Coronary artery (tissue), 2 donors: ENCODE data around the gene BBS9.

ENCODE experiments used
- DNase-seq: peaks from one replicate; pipeline ENCODE4 v3.0.0-alpha.2; 2017; ENCODE audit warnings: low spot score
- H3K27ac ChIP-seq, 2 donors: fragments of 200-600 bp; sonication (generic); one replicate each; pipeline ENCODE4 v1.5.1; 2016 to 2019
- H3K4me3 ChIP-seq: fragments of 200-600 bp; sonication (generic); 2 replicates; pipeline ENCODE4 v1.5.1; 2016; ENCODE audit warnings: mild to moderate bottlenecking, moderate library complexity
- CTCF ChIP-seq: fragments of 200-600 bp; sonication (generic); IDR thresholded peaks from one replicate; pipeline ENCODE4 v1.5.1; 2019; ENCODE audit warnings: antibody characterized with exemption

The BBS9 gene

DNA sequence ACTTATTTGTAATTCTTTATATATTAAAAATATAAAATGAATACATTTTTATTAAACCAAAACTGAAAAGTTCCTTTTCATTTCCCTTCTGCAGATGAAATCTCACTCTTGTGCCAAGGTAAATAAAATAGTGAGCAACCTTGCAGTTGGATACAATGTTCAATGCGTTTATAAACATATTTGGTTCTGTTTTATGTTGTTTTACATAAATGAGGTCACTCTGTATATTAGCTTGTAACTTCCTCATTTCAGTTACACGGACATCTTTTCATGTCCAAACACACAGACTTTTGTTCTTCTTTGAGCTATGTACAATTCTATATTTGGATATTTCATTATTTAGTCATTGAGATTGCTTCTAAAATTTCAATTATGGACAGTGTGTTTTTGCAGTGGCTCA is 107.7 kb downstream of the BBS9 start:
- Histone ChIP-seq H3K4me3 (no peak overlapping the region), H3K27ac (no peak overlapping the region)
- DNase-seq, result no peak
- TF ChIP-seq CTCF, result no peak

- TF ChIP-seq CTCF, result peak; percentile 32
- no peak overlapping the region for H3K27ac ChIP-seq
- H3K4me3 ChIP-seq, result no peak overlapping the region
- DNase-seq, result no peak
Measured at GRCh38 chr7:33243319-33243881, 114.0 kb downstream of the BBS9 start.

GRCh38 chr7:33248671-33249070 is 119.3 kb downstream of the BBS9 start:
- TF ChIP-seq CTCF, result no peak
- H3K4me3 ChIP-seq, result no peak overlapping the region
- no peak for DNase-seq

GRCh38 chr7:33250421-33250871 is 121.1 kb downstream of the BBS9 start:
- no peak for DNase-seq
- Histone ChIP-seq H3K27ac (no peak overlapping the region), H3K4me3 (no peak overlapping the region)
- TF ChIP-seq CTCF, result no peak

More at GRCh38 chr7:33248671-33249070, 119.3 kb downstream of the BBS9 start:
- no peak overlapping the region for H3K27ac ChIP-seq

DNA sequence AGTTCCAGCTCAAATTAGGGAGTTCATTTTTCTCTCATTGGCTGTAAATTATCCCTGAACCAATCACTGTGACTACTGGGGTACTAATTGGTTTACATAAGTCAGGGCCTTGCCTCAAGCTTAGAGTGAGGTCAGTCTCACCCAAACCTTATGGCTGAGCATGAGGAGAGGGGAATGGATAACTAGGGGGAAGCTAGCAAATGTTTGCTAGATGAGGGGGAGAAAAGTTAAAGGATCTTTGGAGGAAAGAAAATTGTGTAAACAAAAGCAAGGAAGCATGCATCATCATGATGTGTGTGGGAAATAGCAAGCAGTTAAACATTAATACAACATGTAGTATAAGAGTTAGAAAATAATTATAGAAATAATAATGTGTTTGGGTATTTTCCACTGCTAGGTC is 121.9 kb downstream of the BBS9 start:
- Histone ChIP-seq H3K27ac (no peak overlapping the region), H3K4me3 (no peak overlapping the region)
- no peak for TF ChIP-seq CTCF
- DNase-seq, result no peak

GRCh38 chr7:33258491-33258951 is 129.2 kb downstream of the BBS9 start:
- H3K4me3 ChIP-seq, result no peak overlapping the region
- H3K27ac ChIP-seq, result no peak overlapping the region
- TF ChIP-seq CTCF, result no peak
- no peak for DNase-seq

DNA sequence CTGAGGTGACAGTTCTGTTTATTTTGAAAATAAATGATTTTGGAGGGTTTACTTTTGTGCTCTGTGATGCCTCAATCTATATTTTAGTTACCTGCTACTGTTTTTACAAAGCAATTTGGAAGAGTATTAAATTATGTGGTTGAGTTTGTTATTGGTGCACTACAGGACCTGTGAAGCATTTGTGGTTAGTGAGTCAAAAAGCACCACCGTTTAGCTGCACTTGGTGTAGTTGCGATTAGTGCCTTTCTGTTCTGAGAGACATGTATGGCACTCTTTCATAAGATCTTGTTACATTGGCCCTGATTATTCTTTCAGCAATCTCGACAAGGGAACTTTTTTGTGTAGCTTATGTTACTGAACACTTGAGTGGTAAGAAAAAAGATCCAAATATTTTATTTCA is 132.2 kb downstream of the BBS9 start:
- no peak overlapping the region for H3K4me3 ChIP-seq
- TF ChIP-seq CTCF, result no peak
- no peak for DNase-seq
- no peak overlapping the region for H3K27ac ChIP-seq
